ENCODE data around the gene FBXW4. TPM values are rescaled to one million over a fixed set of nuclear protein-coding genes. Genes with fewer than 3 reads are reported as not detected.

The FBXW4 gene
- polyA plus RNA-seq, 1 donor from 2014 or later = 7.7 TPM

- H3K79me2 ChIP-seq (replicated peaks; ENCODE audit: insufficient read depth, low read length) = no peaks in the 10 kb centered on the region
- no peaks in the 10 kb centered on the region for H3K9me3 ChIP-seq (ENCODE audit: low read length)
- H3K27me3 ChIP-seq (ENCODE audit: insufficient read depth, low read depth, low read length) = no peaks in the 10 kb centered on the region
- H3K27ac ChIP-seq (ENCODE audit: low read length) = no peak overlapping the region
- no peak overlapping the region for H3K4me3 ChIP-seq (ENCODE audit: low read length)
- H3F3A ChIP-seq (ENCODE audit: insufficient read depth, low read length, poor library complexity, severe bottlenecking) = no peaks in the 10 kb centered on the region
- no peaks in the 10 kb centered on the region for H4K20me1 ChIP-seq (ENCODE audit: insufficient read depth)
- no peaks in the 10 kb centered on the region for H3K36me3 ChIP-seq (ENCODE audit: insufficient read depth, low read length)
- H3K9me2 ChIP-seq (ENCODE audit: insufficient read depth, low read length) = no peaks in the 10 kb centered on the region
- H2AFZ ChIP-seq (ENCODE audit: low read depth, low read length) = no peak overlapping the region
- no peak overlapping the region for H3K4me2 ChIP-seq (ENCODE audit: low read length)
- no peak for TF ChIP-seq REST (IDR thresholded peaks at IDR 0.05; ENCODE audit: borderline replicate concordance)
- TF ChIP-seq POLR2AphosphoS5 (IDR thresholded peaks at IDR 0.05) = no peak
- no peak for TF ChIP-seq CTCF (IDR thresholded peaks at IDR 0.05; ENCODE audit: poor library complexity, severe bottlenecking)
- TF ChIP-seq EP300 (conservative IDR thresholded peaks at IDR 0.05; ENCODE audit: poor library complexity, severe bottlenecking) = no peak
- no peak for TF ChIP-seq RAD21 (conservative IDR thresholded peaks at IDR 0.05)
- TF ChIP-seq EZH2 (IDR thresholded peaks at IDR 0.05; ENCODE audit: borderline replicate concordance, insufficient read depth, low read length, poor library complexity, severe bottlenecking) = no peak
- TF ChIP-seq SMC3 (conservative IDR thresholded peaks at IDR 0.05; ENCODE audit: poor library complexity) = no peak
- TF ChIP-seq TAF1 (IDR thresholded peaks at IDR 0.05; ENCODE audit: low read depth) = no peak
- H3K9ac ChIP-seq (ENCODE audit: low read length) = no peak overlapping the region
These were observed 19.9 kb downstream of the FBXW4 start for GRCh38 chr10:101675115-101675514.

- no peaks in the 10 kb centered on the region for H4K20me1 ChIP-seq (ENCODE audit: insufficient read depth)
- H2AFZ ChIP-seq (ENCODE audit: low read depth, low read length) = no peak overlapping the region
- no peaks in the 10 kb centered on the region for H3K79me2 ChIP-seq (replicated peaks; ENCODE audit: insufficient read depth, low read length)
- H3K27me3 ChIP-seq (ENCODE audit: insufficient read depth, low read depth, low read length) = no peaks in the 10 kb centered on the region
- no peak overlapping the region for H3K4me3 ChIP-seq (ENCODE audit: low read length)
- H3K27ac ChIP-seq (ENCODE audit: low read length) = no peak overlapping the region
- H3K9ac ChIP-seq (ENCODE audit: low read length) = no peak overlapping the region
- no peaks in the 10 kb centered on the region for H3K36me3 ChIP-seq (ENCODE audit: insufficient read depth, low read length)
- H3K9me3 ChIP-seq (ENCODE audit: low read length) = no peaks in the 10 kb centered on the region
- no peaks in the 10 kb centered on the region for H3F3A ChIP-seq (ENCODE audit: insufficient read depth, low read length, poor library complexity, severe bottlenecking)
- H3K4me2 ChIP-seq (ENCODE audit: low read length) = no peak overlapping the region
- no peaks in the 10 kb centered on the region for H3K9me2 ChIP-seq (ENCODE audit: insufficient read depth, low read length)
- TF ChIP-seq EP300 (conservative IDR thresholded peaks at IDR 0.05; ENCODE audit: poor library complexity, severe bottlenecking) (no peak), TAF1 (IDR thresholded peaks at IDR 0.05; ENCODE audit: low read depth) (no peak), EZH2 (IDR thresholded peaks at IDR 0.05; ENCODE audit: borderline replicate concordance, insufficient read depth, low read length, poor library complexity, severe bottlenecking) (no peak), POLR2AphosphoS5 (IDR thresholded peaks at IDR 0.05) (no peak), MXI1 (conservative IDR thresholded peaks at IDR 0.05; ENCODE audit: poor library complexity, severe bottlenecking) (no peak), RAD21 (conservative IDR thresholded peaks at IDR 0.05) (no peak), CTCF (IDR thresholded peaks at IDR 0.05; ENCODE audit: poor library complexity, severe bottlenecking) (no peak), REST (IDR thresholded peaks at IDR 0.05; ENCODE audit: borderline replicate concordance) (no peak), SMC3 (conservative IDR thresholded peaks at IDR 0.05; ENCODE audit: poor library complexity) (no peak)
These were observed 22.4 kb downstream of the FBXW4 start for GRCh38 chr10:101672536-101672935.
